CD4-positive, alpha-beta memory T cell (primary cell): ENCODE measurements around the gene GLP1R. TPM values are rescaled to one million over a fixed set of nuclear protein-coding genes. Genes with fewer than 3 reads are reported as not detected.

ENCODE experiments used
- CTCF ChIA-PET: fragments of 350-600 bp; sonication (Branson Sonifier 250); formaldehyde crosslinking; loops from one replicate; lab custom pipeline; 2021; ENCODE audit warnings: inconsistent platforms; ENCODE audit not compliant: partially characterized antibody; lab: Charles Lee
- POLR2A ChIA-PET: fragments of 350-600 bp; sonication (Branson Sonifier 250); formaldehyde crosslinking; loops from one replicate; lab custom pipeline; 2021; ENCODE audit not compliant: partially characterized antibody; lab: Charles Lee
- DNase-seq, 5 donors: peaks; one replicate each; pipeline versions ENCODE4 v3.0.0 to v3.0.0-alpha.2; 2020 to 2022; ENCODE audit warnings: mixed read lengths in 1 of 5
- H3K27ac ChIP-seq: one replicate; pipeline ENCODE4 v1.7.0; 2013; ENCODE audit warnings: low read depth, low read length
- H3K27me3 ChIP-seq: 2 replicates; pipeline ENCODE4 v1.7.0; 2013; ENCODE audit warnings: mild to moderate bottlenecking, low read length, moderate library complexity; ENCODE audit not compliant: insufficient read depth
- H3K36me3 ChIP-seq: 2 replicates; pipeline ENCODE4 v1.7.0; 2013; ENCODE audit warnings: mild to moderate bottlenecking, low read length, moderate library complexity; ENCODE audit not compliant: insufficient read depth
- H3K4me1 ChIP-seq: 2 replicates; pipeline ENCODE4 v1.7.0; 2013; ENCODE audit warnings: mild to moderate bottlenecking, low read length, moderate library complexity; ENCODE audit not compliant: insufficient read depth
- H3K4me3 ChIP-seq, 2 donors: one replicate each; pipeline ENCODE4 v1.7.0; 2013; ENCODE audit warnings: low read length in 2 of 2, mild to moderate bottlenecking in 1 of 2
- H3K9me3 ChIP-seq, 2 donors: one replicate each; pipeline ENCODE4 v1.7.0; 2013; ENCODE audit warnings: low read length in 2 of 2, control low read depth in 1 of 2; ENCODE audit not compliant: control insufficient read depth in 1 of 2
- H3K27ac Mint-ChIP-seq, 7 donors: one replicate each; pipeline ENCODE4 v1.8.0; 2020 to 2021; ENCODE audit warnings: mixed read lengths in 7 of 7, mild to moderate bottlenecking in 6 of 7, inconsistent platforms in 3 of 7, moderate library complexity in 3 of 7
- H3K27me3 Mint-ChIP-seq, 2 donors: one replicate each; pipeline ENCODE4 v1.8.0; 2020 to 2021; ENCODE audit warnings: mixed read lengths in 2 of 2
- H3K36me3 Mint-ChIP-seq, 2 donors: one replicate each; pipeline ENCODE4 v1.8.0; 2020 to 2021; ENCODE audit warnings: mixed read lengths in 2 of 2, inconsistent platforms in 1 of 2, mild to moderate bottlenecking in 1 of 2
- H3K4me1 Mint-ChIP-seq, 4 donors: one replicate each; pipeline ENCODE4 v1.8.0; 2020 to 2021; ENCODE audit warnings: mixed read lengths in 4 of 4, mild to moderate bottlenecking in 1 of 4
- H3K4me3 Mint-ChIP-seq, 8 donors: one replicate each; pipeline ENCODE4 v1.8.0; 2020 to 2021; ENCODE audit warnings: mixed read lengths in 8 of 8, mild to moderate bottlenecking in 7 of 8, moderate library complexity in 6 of 8, inconsistent platforms in 3 of 8
- H3K9me3 Mint-ChIP-seq, 8 donors: one replicate each; pipeline ENCODE4 v1.8.0; 2020 to 2021; ENCODE audit warnings: mixed read lengths in 8 of 8, mild to moderate bottlenecking in 5 of 8, inconsistent platforms in 3 of 8, moderate library complexity in 1 of 8
- intact Hi-C: fragments of 100-400 bp; cut with micrococcal nuclease; formaldehyde crosslinking; loops from one replicate; pipeline ENCODE4 v1.15.1; 2023
- polyA plus RNA-seq, 2 donors: library from polyadenylated mRNA; unstranded; fragments of 300-500 nt; fragmentation: Illumina TruSeq; gene quantifications; one replicate each; pipeline ENCODE4 v1.2.3, GENCODE V29; 2021
- total RNA-seq, 2 experiments: library from RNA; stranded (reverse); gene quantifications; one replicate each; pipeline ENCODE4 v1.2.3, GENCODE V29; 2021

GLP1R gene
- total RNA-seq (not detected), polyA plus RNA-seq (not detected)

DNA sequence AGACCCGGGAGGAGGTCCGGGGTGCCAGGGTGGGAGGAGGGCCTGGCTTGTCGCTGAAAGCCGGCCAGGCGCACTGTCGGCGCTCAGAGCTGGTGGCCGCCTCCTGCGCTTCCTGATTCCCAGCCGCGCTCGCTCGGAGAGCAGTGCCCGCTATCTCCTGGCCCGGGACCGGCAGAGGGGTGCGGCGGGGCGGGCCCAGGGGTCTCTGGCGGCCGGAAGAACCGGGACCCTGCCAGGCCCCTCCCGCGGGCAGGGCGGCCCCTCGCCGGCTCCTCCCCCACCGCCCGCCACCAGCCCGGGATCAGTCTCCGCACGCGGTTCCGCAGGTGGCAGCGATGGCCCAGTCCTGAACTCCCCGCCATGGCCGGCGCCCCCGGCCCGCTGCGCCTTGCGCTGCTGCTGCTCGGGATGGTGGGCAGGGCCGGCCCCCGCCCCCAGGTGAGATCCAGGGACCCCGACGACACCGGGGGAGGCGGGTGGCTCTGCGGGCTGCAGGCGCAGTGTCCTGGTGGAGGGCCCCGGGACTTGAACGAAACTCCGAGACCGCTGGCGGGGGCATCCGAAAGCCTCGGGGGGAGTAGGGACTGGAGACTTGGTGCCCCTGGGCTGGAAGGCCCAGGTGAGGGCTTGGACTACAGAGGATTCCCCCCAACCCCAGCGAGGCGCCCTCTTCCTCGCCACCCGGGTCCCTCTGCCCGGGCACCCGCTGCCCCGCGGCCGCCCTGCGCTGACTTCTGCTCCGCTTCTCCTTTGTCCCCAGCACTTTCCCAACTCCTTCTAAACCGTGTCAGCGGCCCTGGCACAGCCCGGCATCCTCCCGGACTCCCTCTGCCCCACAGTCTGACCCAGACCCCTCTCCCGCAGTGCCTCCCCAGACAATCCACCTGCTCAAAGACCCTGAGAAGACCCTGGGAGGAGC lies at the start of gene GLP1R:
Gene GLP1R (plus strand): TSS at position 301 of the 919 bp plus-strand sequence. CDS start 60 bp downstream, at position 361.
- Histone ChIP-seq H3K9me3 (no peaks in the 10 kb centered on the region), H3K27me3 (peaks cover 18% of the 10 kb centered on the region), H3K36me3 (no peaks in the 10 kb centered on the region), H3K4me3 (no peak within 1 kb of the TSS), H3K27ac (no peak within 1 kb of the TSS), H3K4me1 (peaks cover 13% of the 10 kb centered on the region)
- Mint-ChIP-seq H3K27me3 (peaks cover 19 to 46% of the 10 kb centered on the region in 2 donors), H3K27ac (peak within 1 kb of the TSS in 1 of 7 donors; percentile 26), H3K4me1 (peaks cover 11 to 31% (median 20%) of the 10 kb centered on the region in 4 donors), H3K9me3 (no peaks in the 10 kb centered on the region), H3K4me3 (peak within 1 kb of the TSS in 7 of 8 donors; percentile 23 to 63 (median 51)), H3K36me3 (no peaks in the 10 kb centered on the region)
- intact Hi-C loops, result no loop called here
- ChIA-PET POLR2A (no interaction called here), CTCF (no interaction called here)
- DNase-seq, result no peak

- Histone ChIP-seq H3K9me3 (no peaks in the 10 kb centered on the region), H3K36me3 (no peaks in the 10 kb centered on the region), H3K27me3 (no peaks in the 10 kb centered on the region), H3K4me3 (no peak overlapping the region), H3K4me1 (no peaks in the 10 kb centered on the region), H3K27ac (no peak overlapping the region)
- ChIA-PET POLR2A (no interaction called here), CTCF (interaction anchor here (1.3 kb wide), 1 partner anchor 9 kb away, joined by 3 read pairs; no protein-coding TSS in a partner anchor)
- H3K9me3 Mint-ChIP-seq, result peaks cover 0 to 2% (median 0%) of the 10 kb centered on the region in 8 donors
- H3K4me3 Mint-ChIP-seq, result no peak overlapping the region
- peaks cover 17 to 38% of the 10 kb centered on the region in 2 donors for H3K27me3 Mint-ChIP-seq
- DNase-seq, result no peak
- no peaks in the 10 kb centered on the region for H3K4me1 Mint-ChIP-seq
- H3K36me3 Mint-ChIP-seq, result no peaks in the 10 kb centered on the region
- no peak overlapping the region for H3K27ac Mint-ChIP-seq
- intact Hi-C loops, result no loop called here
Observed at GRCh38 chr6:39003072-39003471, 45.5 kb upstream of the GLP1R start.

GRCh38 chr6:39003492-39003891 lies 45.1 kb upstream of the GLP1R start:
- Mint-ChIP-seq H3K27ac (no peak overlapping the region), H3K27me3 (peaks cover 20 to 39% of the 10 kb centered on the region in 2 donors), H3K4me1 (no peaks in the 10 kb centered on the region), H3K36me3 (no peaks in the 10 kb centered on the region), H3K4me3 (no peak overlapping the region), H3K9me3 (peaks cover 0 to 2% (median 0%) of the 10 kb centered on the region in 8 donors)
- DNase-seq, result no peak
- H3K4me1 ChIP-seq, result no peaks in the 10 kb centered on the region
- no peak overlapping the region for H3K27ac ChIP-seq
- CTCF ChIA-PET, result no interaction called here
- no peaks in the 10 kb centered on the region for H3K36me3 ChIP-seq
- no peaks in the 10 kb centered on the region for H3K9me3 ChIP-seq
- POLR2A ChIA-PET, result no interaction called here
- H3K27me3 ChIP-seq, result no peaks in the 10 kb centered on the region
- intact Hi-C loops, result no loop called here
- no peak overlapping the region for H3K4me3 ChIP-seq

- CTCF ChIA-PET, result no interaction called here
- no peaks in the 10 kb centered on the region for H3K27me3 ChIP-seq
- H3K27me3 Mint-ChIP-seq, result peaks cover 20 to 34% of the 10 kb centered on the region in 2 donors
Observed at GRCh38 chr6:39004801-39005200, 43.8 kb upstream of the GLP1R start.

GRCh38 chr6:39005774-39006173 lies 42.8 kb upstream of the GLP1R start:
- Mint-ChIP-seq H3K27me3 (peaks cover 17 to 28% of the 10 kb centered on the region in 2 donors), H3K4me3 (no peak overlapping the region), H3K27ac (no peak overlapping the region), H3K4me1 (no peaks in the 10 kb centered on the region), H3K9me3 (peaks cover 0 to 2% (median 0%) of the 10 kb centered on the region in 8 donors), H3K36me3 (no peaks in the 10 kb centered on the region)
- Histone ChIP-seq H3K4me3 (no peak overlapping the region), H3K9me3 (no peaks in the 10 kb centered on the region), H3K27me3 (no peaks in the 10 kb centered on the region), H3K27ac (no peak overlapping the region), H3K36me3 (no peaks in the 10 kb centered on the region), H3K4me1 (no peaks in the 10 kb centered on the region)
- ChIA-PET POLR2A (no interaction called here), CTCF (interaction anchor here (3.4 kb wide), 1 partner anchor 8 kb away, joined by 13 read pairs; no protein-coding TSS in a partner anchor)
- intact Hi-C loops, result no loop called here
- no peak for DNase-seq

More at GRCh38 chr6:39004801-39005200, 43.8 kb upstream of the GLP1R start:
- intact Hi-C loops, result no loop called here
- no peak overlapping the region for H3K4me3 Mint-ChIP-seq
- no peaks in the 10 kb centered on the region for H3K36me3 Mint-ChIP-seq
- Histone ChIP-seq H3K9me3 (no peaks in the 10 kb centered on the region), H3K27ac (no peak overlapping the region), H3K4me3 (no peak overlapping the region), H3K4me1 (no peaks in the 10 kb centered on the region), H3K36me3 (no peaks in the 10 kb centered on the region)
- H3K4me1 Mint-ChIP-seq, result no peaks in the 10 kb centered on the region
- POLR2A ChIA-PET, result no interaction called here
- no peak overlapping the region for H3K27ac Mint-ChIP-seq
- peaks cover 0 to 2% (median 0%) of the 10 kb centered on the region in 8 donors for H3K9me3 Mint-ChIP-seq
- no peak for DNase-seq

DNA sequence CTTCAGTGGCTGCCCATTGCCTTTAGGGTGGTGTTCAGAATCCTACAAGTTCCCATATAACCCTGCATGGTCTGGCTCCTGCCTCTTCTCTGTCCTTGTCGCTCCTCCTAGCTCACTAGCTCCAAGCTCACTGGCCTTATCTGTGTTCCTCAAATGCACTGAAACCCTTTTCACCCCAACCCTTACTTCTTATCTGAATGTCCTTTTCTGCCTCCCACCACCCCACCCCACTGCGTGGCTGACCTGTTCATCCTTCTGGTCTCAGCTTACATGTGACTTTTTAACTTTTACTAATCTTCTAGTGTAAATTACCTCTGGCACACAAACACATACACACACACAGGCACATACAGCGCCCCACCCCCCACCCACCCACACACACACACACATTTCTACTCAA lies 41.0 kb upstream of the GLP1R start:
- CTCF ChIA-PET, result interaction anchor here (3.4 kb wide), 1 partner anchor 10 kb away, joined by 13 read pairs; no protein-coding TSS in a partner anchor
- no peaks in the 10 kb centered on the region for H3K4me1 Mint-ChIP-seq
- Histone ChIP-seq H3K4me1 (no peaks in the 10 kb centered on the region), H3K4me3 (no peak overlapping the region), H3K27ac (no peak overlapping the region), H3K9me3 (no peaks in the 10 kb centered on the region), H3K27me3 (no peaks in the 10 kb centered on the region), H3K36me3 (no peaks in the 10 kb centered on the region)
- no peak overlapping the region for H3K4me3 Mint-ChIP-seq
- peaks cover 0 to 2% (median 0%) of the 10 kb centered on the region in 8 donors for H3K9me3 Mint-ChIP-seq
- POLR2A ChIA-PET, result no interaction called here
- DNase-seq, result no peak
- H3K36me3 Mint-ChIP-seq, result no peaks in the 10 kb centered on the region
- peaks cover 25 to 30% of the 10 kb centered on the region in 2 donors for H3K27me3 Mint-ChIP-seq
- H3K27ac Mint-ChIP-seq, result no peak overlapping the region
- intact Hi-C loops, result no loop called here

- no peak overlapping the region for H3K4me3 Mint-ChIP-seq
- H3K27ac Mint-ChIP-seq, result no peak overlapping the region
- POLR2A ChIA-PET, result no interaction called here
- H3K9me3 ChIP-seq, result no peaks in the 10 kb centered on the region
- no peak overlapping the region for H3K27ac ChIP-seq
- CTCF ChIA-PET, result interaction anchor here (0.6 to 3.4 kb wide), 3 partner anchors 11 to 294 kb away, joined by 3 to 13 read pairs (median 4); no protein-coding TSS in a partner anchor
- DNase-seq, result no peak
- no peaks in the 10 kb centered on the region for H3K4me1 ChIP-seq
- H3K27me3 Mint-ChIP-seq, result peaks cover 30 to 31% of the 10 kb centered on the region in 2 donors
- H3K36me3 Mint-ChIP-seq, result no peaks in the 10 kb centered on the region
- H3K4me1 Mint-ChIP-seq, result no peaks in the 10 kb centered on the region
- no peaks in the 10 kb centered on the region for H3K36me3 ChIP-seq
- H3K9me3 Mint-ChIP-seq, result peaks cover 0 to 2% (median 0%) of the 10 kb centered on the region in 8 donors
- no peak overlapping the region for H3K4me3 ChIP-seq
- no peaks in the 10 kb centered on the region for H3K27me3 ChIP-seq
- intact Hi-C loops, result no loop called here
Observed at GRCh38 chr6:39008737-39009136, 39.8 kb upstream of the GLP1R start.
